Astrocyte of the spinal cord (primary cell): ENCODE results near the gene FIBCD1.

Experiments used
- DNase-seq: peaks from one replicate; pipeline ENCODE4 v3.0.0; 2011; ENCODE audit warnings: low read depth, low spot score
- H3K4me3 ChIP-seq: 2 replicates; pipeline ENCODE4 v1.5.1; 2011; ENCODE audit warnings: low read depth, mild to moderate bottlenecking, low read length, moderate library complexity
- CTCF ChIP-seq: IDR thresholded peaks from 2 replicates; pipeline ENCODE4 v1.5.1; 2012; ENCODE audit warnings: low read depth, mild to moderate bottlenecking, low read length, inconsistent platforms
- in situ Hi-C: cut with HindIII; loops from 2 replicates; pipeline ENCODE4 v1.10.0; 2017; ENCODE audit warnings: low sequenced_read_pairs

Gene FIBCD1

GRCh38 chr9:130954317-130954716 lies 15.3 kb upstream of the FIBCD1 start:
- in situ Hi-C loops: no loop called here
- TF ChIP-seq CTCF: no peak
- no peak overlapping the region for H3K4me3 ChIP-seq
- DNase-seq: no peak

- no peak for DNase-seq
- in situ Hi-C loops: no loop called here
- H3K4me3 ChIP-seq: no peak overlapping the region
- no peak for TF ChIP-seq CTCF
These were observed 13.2 kb upstream of the FIBCD1 start for GRCh38 chr9:130952065-130952762.

GRCh38 chr9:130950039-130950311 lies 10.9 kb upstream of the FIBCD1 start:
- no peak for TF ChIP-seq CTCF
- DNase-seq: no peak
- in situ Hi-C loops: no loop called here
- H3K4me3 ChIP-seq: no peak overlapping the region

GRCh38 chr9:130949188-130950038 lies 10.4 kb upstream of the FIBCD1 start:
- H3K4me3 ChIP-seq: no peak overlapping the region
- in situ Hi-C loops: no loop called here
- DNase-seq: no peak
- no peak for TF ChIP-seq CTCF

- no peak for TF ChIP-seq CTCF
- H3K4me3 ChIP-seq: no peak overlapping the region
- in situ Hi-C loops: no loop called here
- DNase-seq: no peak
These were observed 9.2 kb upstream of the FIBCD1 start for GRCh38 chr9:130948266-130948665.

- DNase-seq: no peak
- in situ Hi-C loops: no loop called here
- no peak for TF ChIP-seq CTCF
- no peak overlapping the region for H3K4me3 ChIP-seq
These were observed 8.6 kb upstream of the FIBCD1 start for GRCh38 chr9:130947618-130948140.
